Stimulated activated CD8-positive, alpha-beta memory T cell treated with anti-CD3 and anti-CD28 coated beads, Interleukin-7, amount 100 ng/mL, for 48 hours (primary cell): Measurements from ENCODE around the gene NUTM2G.
"Not testable (repeated sequence)": the region's sequence is repeated elsewhere in the genome, so short reads cannot be mapped to it uniquely, and the experiment has no call there.

Experiments used
- DNase-seq, 2 donors: peaks; one replicate each; pipeline ENCODE4 v3.0.0-alpha.2; 2020; ENCODE audit warnings: low read depth in 1 of 2; ENCODE audit errors: extremely low read depth in 1 of 2

Gene NUTM2G

DNA sequence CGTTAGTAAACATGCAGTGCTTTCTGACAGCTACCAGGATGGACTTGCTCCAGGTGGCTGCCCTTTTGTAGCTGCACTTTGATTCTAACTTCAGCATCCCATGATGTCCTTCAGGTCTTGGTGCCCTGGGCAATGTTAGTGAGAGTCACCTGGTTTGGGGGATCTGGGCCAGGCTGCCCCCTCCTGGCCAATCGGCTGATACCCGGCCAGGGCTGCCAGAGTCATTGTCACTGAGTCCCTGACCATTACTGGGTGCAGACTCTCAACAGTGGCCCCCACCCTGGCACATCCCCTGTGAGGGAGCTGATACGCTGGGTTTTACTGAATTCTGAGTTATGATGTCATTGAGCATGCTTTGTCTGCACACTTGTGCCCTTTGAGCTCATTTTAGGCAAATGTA, 13.5 kb downstream of the NUTM2G start:
- not testable (repeated sequence) for DNase-seq

DNA sequence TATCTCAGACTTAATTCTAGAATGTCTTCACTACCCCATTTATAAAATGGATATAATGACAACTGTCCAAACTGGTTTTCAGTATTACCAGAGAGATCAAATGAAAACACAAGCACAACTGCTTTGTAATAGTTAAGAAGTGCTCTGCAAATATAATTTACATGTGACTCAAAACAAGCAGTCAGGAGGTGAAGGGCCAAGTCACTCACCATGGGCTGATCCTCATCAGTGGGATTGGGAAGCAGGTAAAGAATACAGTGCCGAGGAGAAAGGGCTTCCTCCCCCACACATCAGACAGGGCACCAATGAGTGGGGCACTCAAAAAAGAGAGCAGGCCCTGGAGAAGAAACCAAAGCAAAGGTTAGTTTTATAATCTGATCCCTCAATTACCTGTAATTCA, 20.7 kb downstream of the NUTM2G start:
- not testable (repeated sequence) for DNase-seq

GRCh38 chr9:96950539-96950938, 21.9 kb downstream of the NUTM2G start:
- DNase-seq, result not testable (repeated sequence)

DNA sequence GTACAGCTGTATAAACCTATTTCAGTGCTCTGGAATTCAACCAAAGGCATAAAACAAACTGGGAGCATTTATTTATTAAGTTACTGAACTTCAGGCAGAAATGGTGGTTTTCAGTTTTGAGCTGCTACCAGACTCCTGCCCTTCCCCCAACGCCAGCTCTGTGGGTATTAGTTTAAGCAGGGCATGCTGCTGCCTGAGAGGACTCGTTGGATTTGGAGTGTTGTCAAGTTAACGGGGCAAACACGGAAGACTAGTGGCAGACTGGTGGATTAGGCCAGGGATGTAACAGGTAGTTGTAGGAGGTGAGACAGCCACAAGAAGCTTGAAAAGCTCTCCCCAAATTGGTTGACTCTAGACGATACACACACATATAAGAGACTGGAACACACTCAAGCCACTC, 38.9 kb downstream of the NUTM2G start:
- DNase-seq, result not testable (repeated sequence)

DNA sequence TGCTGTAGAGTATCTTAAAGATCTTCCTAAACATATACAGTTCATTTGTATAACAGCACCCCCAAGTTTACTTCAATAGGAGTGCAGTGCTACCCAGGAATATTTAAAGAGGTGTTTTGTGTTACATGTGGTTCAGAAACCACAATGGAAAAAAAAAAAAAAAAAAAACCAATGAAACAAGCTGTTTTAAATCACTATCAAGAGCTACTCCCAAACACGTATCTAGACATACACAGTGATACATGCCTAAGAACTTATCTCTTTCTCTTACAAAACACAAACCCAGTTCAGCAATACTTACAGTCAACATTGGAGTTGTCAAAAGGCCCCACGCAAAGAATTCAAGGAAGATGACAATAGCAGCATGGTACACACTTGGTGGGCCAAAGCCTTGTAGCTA, 43.9 kb downstream of the NUTM2G start:
- not testable (repeated sequence) for DNase-seq

- not testable (repeated sequence) for DNase-seq
Measured at GRCh38 chr9:96974037-96974436, 45.4 kb downstream of the NUTM2G start.

GRCh38 chr9:96983496-96984122, 55.0 kb downstream of the NUTM2G start:
- DNase-seq, result not testable (repeated sequence)

DNA sequence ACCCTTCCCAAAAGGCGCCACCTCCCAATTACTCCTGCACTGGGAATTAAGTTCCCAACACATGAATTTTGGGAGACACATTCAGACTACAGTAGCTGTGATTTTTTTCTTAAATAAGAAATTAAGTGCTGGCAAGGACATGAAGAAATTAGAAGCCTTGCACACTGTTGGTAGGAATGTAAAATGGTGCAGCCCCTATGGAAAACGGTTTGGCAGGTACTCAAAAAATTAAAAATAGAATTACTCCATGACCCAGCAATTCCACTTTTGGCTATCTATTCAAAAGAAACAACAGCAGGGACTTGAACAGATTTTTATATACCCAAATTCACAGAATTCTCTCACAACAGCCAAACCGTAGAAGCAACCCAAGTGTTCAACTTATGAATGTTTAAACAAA, 55.5 kb downstream of the NUTM2G start:
- DNase-seq, result not testable (repeated sequence)

GRCh38 chr9:96984887-96985286, 56.2 kb downstream of the NUTM2G start:
- not testable (repeated sequence) for DNase-seq
